Activated B cell treated with CpG ODN at 0.5 μM for 24 hours (primary cell): ENCODE data around the gene HBQ1. TPM values are rescaled to one million over a fixed set of nuclear protein-coding genes. Genes with fewer than 3 reads are reported as not detected.
"Not testable (repeated sequence)": the region's sequence is repeated elsewhere in the genome, so short reads cannot be mapped to it uniquely, and the experiment has no call there.

Experiments used
- ATAC-seq: fragments of 200-7000 bp; cut with Tn5 transposase; one replicate; pipeline ENCODE4 v1.10.0; 2021; ENCODE audit warnings: low read depth, mild to moderate bottlenecking, moderate library complexity
- CTCF ChIA-PET: fragments of 350-600 bp; sonication (Branson Sonifier 250); formaldehyde crosslinking; loops from one replicate; lab custom pipeline; 2021; ENCODE audit warnings: antibody characterized with exemption; lab: Charles Lee
- POLR2A ChIA-PET: fragments of 350-600 bp; sonication (Branson Sonifier 250); formaldehyde crosslinking; loops from one replicate; lab custom pipeline; 2021; ENCODE audit warnings: antibody characterized with exemption; lab: Charles Lee
- DNase-seq: peaks from one replicate; pipeline ENCODE4 v3.0.0; 2022
- H3K27ac Mint-ChIP-seq: one replicate; pipeline ENCODE4 v1.8.0; 2020; ENCODE audit warnings: mixed read lengths
- H3K27me3 Mint-ChIP-seq: one replicate; pipeline ENCODE4 v1.8.0; 2021; ENCODE audit warnings: mixed read lengths
- H3K36me3 Mint-ChIP-seq: one replicate; pipeline ENCODE4 v1.8.0; 2021; ENCODE audit warnings: low read depth, mixed read lengths
- H3K4me1 Mint-ChIP-seq: one replicate; pipeline ENCODE4 v1.8.0; 2021; ENCODE audit warnings: mixed read lengths
- H3K4me3 Mint-ChIP-seq: one replicate; pipeline ENCODE4 v1.8.0; 2020; ENCODE audit warnings: mild to moderate bottlenecking, mixed read lengths
- H3K9me3 Mint-ChIP-seq: one replicate; pipeline ENCODE4 v1.8.0; 2020; ENCODE audit warnings: mixed read lengths
- CTCF ChIP-seq: fragments of 200-600 bp; IDR thresholded peaks from one replicate; pipeline ENCODE4 v1.8.0; 2022; ENCODE audit warnings: antibody characterized with exemption, mild to moderate bottlenecking
- intact Hi-C: fragments of 100-400 bp; cut with micrococcal nuclease; formaldehyde crosslinking; loops from one replicate; pipeline ENCODE4 v1.15.1; 2024
- total RNA-seq: library from RNA; stranded (reverse); gene quantifications from 2 replicates; pipeline ENCODE4 v1.2.3, GENCODE V29; 2022

The HBQ1 gene
- total RNA-seq, 1 donor from 2014 or later, result not detected

GRCh38 chr16:193441-193840 lies 13.2 kb downstream of the HBQ1 start:
- no peak for DNase-seq
- no peak overlapping the region for H3K27ac Mint-ChIP-seq
- no peak for ATAC-seq
- H3K4me3 Mint-ChIP-seq, result no peak overlapping the region
- H3K27me3 Mint-ChIP-seq, result no peaks in the 10 kb centered on the region
- ChIA-PET CTCF (no interaction called here), POLR2A (no interaction called here)
- H3K36me3 Mint-ChIP-seq, result peaks cover 86% of the 10 kb centered on the region
- no peak for TF ChIP-seq CTCF
- intact Hi-C loops, result no loop called here
- H3K9me3 Mint-ChIP-seq, result no peaks in the 10 kb centered on the region
- no peaks in the 10 kb centered on the region for H3K4me1 Mint-ChIP-seq

- H3K27ac Mint-ChIP-seq, result no peak overlapping the region
- H3K4me1 Mint-ChIP-seq, result no peaks in the 10 kb centered on the region
- ChIA-PET CTCF (no interaction called here), POLR2A (no interaction called here)
- no peak overlapping the region for H3K4me3 Mint-ChIP-seq
- ATAC-seq, result no peak
- H3K9me3 Mint-ChIP-seq, result no peaks in the 10 kb centered on the region
- H3K27me3 Mint-ChIP-seq, result no peaks in the 10 kb centered on the region
- H3K36me3 Mint-ChIP-seq, result peaks cover 86% of the 10 kb centered on the region
- no peak for DNase-seq
- TF ChIP-seq CTCF, result no peak
- intact Hi-C loops, result no loop called here
These were observed 14.3 kb downstream of the HBQ1 start for GRCh38 chr16:194516-194915.

GRCh38 chr16:200388-200787 lies 20.1 kb downstream of the HBQ1 start:
- no peaks in the 10 kb centered on the region for H3K4me1 Mint-ChIP-seq
- no peak overlapping the region for H3K27ac Mint-ChIP-seq
- no peak for TF ChIP-seq CTCF
- no peak overlapping the region for H3K4me3 Mint-ChIP-seq
- peaks cover 76% of the 10 kb centered on the region for H3K36me3 Mint-ChIP-seq
- H3K9me3 Mint-ChIP-seq, result no peaks in the 10 kb centered on the region
- intact Hi-C loops, result no loop called here
- CTCF ChIA-PET, result no interaction called here
- ATAC-seq (no peak), DNase-seq (no peak)
- POLR2A ChIA-PET, result no interaction called here
- H3K27me3 Mint-ChIP-seq, result no peaks in the 10 kb centered on the region

GRCh38 chr16:203246-203645 lies 23.0 kb downstream of the HBQ1 start:
- Mint-ChIP-seq H3K36me3 (peaks cover 81% of the 10 kb centered on the region), H3K4me3 (no peak overlapping the region), H3K4me1 (no peaks in the 10 kb centered on the region), H3K9me3 (no peaks in the 10 kb centered on the region), H3K27me3 (no peaks in the 10 kb centered on the region), H3K27ac (no peak overlapping the region)
- no peak for TF ChIP-seq CTCF
- intact Hi-C loops, result no loop called here
- ChIA-PET CTCF (no interaction called here), POLR2A (interaction anchor here (0.6 kb wide), 1 partner anchor 11 kb away, joined by 6 read pairs; no protein-coding TSS in a partner anchor)
- ATAC-seq (no peak), DNase-seq (no peak)

GRCh38 chr16:204046-204445 lies 23.8 kb downstream of the HBQ1 start:
- H3K4me3 Mint-ChIP-seq, H3K27ac Mint-ChIP-seq, DNase-seq, intact Hi-C loops, POLR2A ChIA-PET, H3K9me3 Mint-ChIP-seq, ATAC-seq, CTCF ChIA-PET, H3K27me3 Mint-ChIP-seq, H3K4me1 Mint-ChIP-seq: not testable (repeated sequence)
- peaks cover 81% of the 10 kb centered on the region for H3K36me3 Mint-ChIP-seq

- H3K27ac Mint-ChIP-seq, POLR2A ChIA-PET, DNase-seq, H3K9me3 Mint-ChIP-seq, ATAC-seq, CTCF ChIA-PET, H3K4me1 Mint-ChIP-seq, intact Hi-C loops, H3K27me3 Mint-ChIP-seq, H3K4me3 Mint-ChIP-seq: not testable (repeated sequence)
- H3K36me3 Mint-ChIP-seq, result peaks cover 88% of the 10 kb centered on the region
These were observed 29.1 kb downstream of the HBQ1 start for GRCh38 chr16:209359-209758.

GRCh38 chr16:211631-212180 lies 31.4 kb downstream of the HBQ1 start:
- H3K4me3 Mint-ChIP-seq, H3K9me3 Mint-ChIP-seq, H3K4me1 Mint-ChIP-seq, H3K27ac Mint-ChIP-seq, ATAC-seq, intact Hi-C loops, POLR2A ChIA-PET, DNase-seq, CTCF ChIA-PET, H3K27me3 Mint-ChIP-seq: not testable (repeated sequence)
- peaks cover 84% of the 10 kb centered on the region for H3K36me3 Mint-ChIP-seq
